Measurements from ENCODE around the gene RAPGEF1.

- no peak for TF ChIP-seq CTCF (IDR thresholded peaks at IDR 0.05)
- TF ChIP-seq POLR2A (IDR thresholded peaks at IDR 0.05): no peak
- no peak for TF ChIP-seq EP300 (IDR thresholded peaks at IDR 0.05)
Observed at GRCh38 chr9:131774636-131775035, 34.8 kb upstream of the RAPGEF1 start.

Data from tibial nerve (tissue), 4 donors.